GM18907 (cell line): ENCODE results near the gene TAPBPL.
"Not testable (repeated sequence)": the region's sequence is repeated elsewhere in the genome, so short reads cannot be mapped to it uniquely, and the experiment has no call there.

ENCODE experiments used
- ATAC-seq: cut with Tn5 transposase; IDR thresholded peaks from one replicate; pipeline ENCODE4 v1.9.1; 2021; ENCODE audit warnings: mild to moderate bottlenecking, moderate library complexity; ENCODE audit not compliant: unreplicated experiment

The TAPBPL gene

GRCh38 chr12:6489449-6489848, 37.6 kb downstream of the TAPBPL start:
- no peak for ATAC-seq

- not testable (repeated sequence) for ATAC-seq
Measured at GRCh38 chr12:6490673-6491072, 38.8 kb downstream of the TAPBPL start.

GRCh38 chr12:6492838-6493496, 41.1 kb downstream of the TAPBPL start, which contains the start of gene MRPL51:
Gene MRPL51, minus strand, starts transcription at chr12:6493262. Its CDS starts 126 bp downstream, at chr12:6493136.
- peak; percentile 75 for ATAC-seq

GRCh38 chr12:6493497-6494257, 41.8 kb downstream of the TAPBPL start, which contains the start of gene NCAPD2:
Gene NCAPD2, plus strand, starts transcription at chr12:6494102. Its CDS starts 997 bp downstream, at chr12:6495099.
- peak; percentile 80 for ATAC-seq

GRCh38 chr12:6494258-6494743, 42.5 kb downstream of the TAPBPL start:
- peak; percentile 14 for ATAC-seq

- ATAC-seq, result no peak
Measured at GRCh38 chr12:6494968-6495367, 43.1 kb downstream of the TAPBPL start.

- not testable (repeated sequence) for ATAC-seq
Measured at GRCh38 chr12:6497291-6497690, 45.4 kb downstream of the TAPBPL start.

GRCh38 chr12:6500466-6500865, 48.6 kb downstream of the TAPBPL start:
- ATAC-seq, result no peak

GRCh38 chr12:6507102-6507998, 55.5 kb downstream of the TAPBPL start:
- ATAC-seq, result no peak

GRCh38 chr12:6508087-6508486, 56.2 kb downstream of the TAPBPL start:
- ATAC-seq, result no peak
